Caco-2 (cell line): ENCODE data around the gene A2ML1. TPM values are rescaled to one million over a fixed set of nuclear protein-coding genes. Genes with fewer than 3 reads are reported as not detected.

Source experiments
- BruUV-seq: library from RNA; stranded (reverse); fragments of 400-500 nt; replicated peaks from 2 replicates; lab custom pipeline; 2021; lab: Mats Ljungman, UMichigan
- CTCF ChIA-PET: fragments of 300-600 bp; sonication (Branson Sonifier 250); formaldehyde crosslinking; loops from one replicate; lab custom pipeline; 2022; ENCODE audit warnings: antibody characterized with exemption; lab: Charles Lee
- POLR2A ChIA-PET: fragments of 300-600 bp; sonication (Branson Sonifier 250); formaldehyde crosslinking; loops from one replicate; lab custom pipeline; 2022; ENCODE audit warnings: antibody characterized with exemption; lab: Charles Lee
- DNase-seq, 2 experiments: peaks; one replicate each; pipeline versions ENCODE4 v3.0.0 to v3.0.0-alpha.2; 2020 to 2022
- H3K27me3 ChIP-seq: replicated peaks from 2 replicates; pipeline ENCODE4 v1.6.0; 2011; ENCODE audit warnings: low read length; ENCODE audit not compliant: control insufficient read depth, insufficient read depth
- H3K36me3 ChIP-seq: 2 replicates; pipeline ENCODE4 v1.5.1; 2011; ENCODE audit warnings: low read length; ENCODE audit not compliant: control insufficient read depth, insufficient read depth
- H3K4me1 ChIP-seq: fragments of 250-450 bp; sonication (Bioruptor Pico); 2 replicates; pipeline ENCODE4 v1.5.1; 2020; ENCODE audit warnings: mild to moderate bottlenecking
- H3K4me3 ChIP-seq: 2 replicates; pipeline ENCODE4 v1.5.1; 2011; ENCODE audit warnings: low read depth, mild to moderate bottlenecking, control low read depth, low read length
- H3K9me3 ChIP-seq: fragments of 250-450 bp; sonication (Bioruptor Pico); 2 replicates; pipeline ENCODE4 v1.5.1; 2020; ENCODE audit warnings: mild to moderate bottlenecking, moderate library complexity
- H3K27ac Mint-ChIP-seq: one replicate; pipeline ENCODE4 v1.8.0; 2022; ENCODE audit warnings: mixed read lengths; ENCODE audit not compliant: unreplicated experiment
- H3K27me3 Mint-ChIP-seq: one replicate; pipeline ENCODE4 v1.8.0; 2022; ENCODE audit warnings: mixed read lengths; ENCODE audit not compliant: insufficient read depth, unreplicated experiment
- H3K36me3 Mint-ChIP-seq: one replicate; pipeline ENCODE4 v1.8.0; 2022; ENCODE audit warnings: mild to moderate bottlenecking, mixed read lengths; ENCODE audit not compliant: insufficient read depth, unreplicated experiment
- H3K4me1 Mint-ChIP-seq: one replicate; pipeline ENCODE4 v1.8.0; 2022; ENCODE audit warnings: low read depth, mixed read lengths; ENCODE audit not compliant: unreplicated experiment
- H3K4me3 Mint-ChIP-seq: one replicate; pipeline ENCODE4 v1.8.0; 2022; ENCODE audit warnings: mild to moderate bottlenecking, moderate library complexity, mixed read lengths; ENCODE audit not compliant: unreplicated experiment
- H3K9me3 Mint-ChIP-seq: one replicate; pipeline ENCODE4 v1.8.0; 2022; ENCODE audit warnings: mixed read lengths; ENCODE audit not compliant: unreplicated experiment
- CTCF ChIP-seq, 2 experiments: fragments of 200-600 bp in 1 of 2; IDR thresholded peaks; 1 replicate in 1 of 2; 2 replicates in 1 of 2; pipeline versions ENCODE4 v1.5.1 to v1.8.0; 2011 to 2022; ENCODE audit warnings: antibody characterized with exemption in 1 of 2, control low read depth in 1 of 2, inconsistent platforms in 1 of 2, low read depth in 1 of 2, low read length in 1 of 2, mild to moderate bottlenecking in 1 of 2, moderate library complexity in 1 of 2; ENCODE audit not compliant: insufficient read depth in 1 of 2, severe bottlenecking in 1 of 2, unreplicated experiment in 1 of 2
- intact Hi-C: fragments of 100-400 bp; cut with micrococcal nuclease; formaldehyde crosslinking; loops from one replicate; pipeline ENCODE4 v1.10.0; 2022; ENCODE audit not compliant: unreplicated experiment
- total RNA-seq: library from RNA; stranded (reverse); gene quantifications from 2 replicates; pipeline ENCODE4 v1.2.3, GENCODE V29; 2022

A2ML1 gene
- total RNA-seq, 1 experiment from 2014 or later = not detected

- peak; percentile 79 to 81 for DNase-seq
- Histone ChIP-seq H3K4me3 (peak overlapping the region; percentile 49), H3K27me3 (no peaks in the 10 kb centered on the region), H3K9me3 (no peaks in the 10 kb centered on the region), H3K36me3 (no peaks in the 10 kb centered on the region), H3K4me1 (peaks cover 25% of the 10 kb centered on the region)
- intact Hi-C loops = loop anchor here (1.0 to 2.0 kb wide), 2 partner anchors 34 to 124 kb away; partner anchors contain the start of gene M6PR
- Mint-ChIP-seq H3K9me3 (no peaks in the 10 kb centered on the region), H3K4me1 (peaks cover 15% of the 10 kb centered on the region), H3K36me3 (peaks cover 6% of the 10 kb centered on the region), H3K4me3 (no peak overlapping the region), H3K27ac (no peak overlapping the region), H3K27me3 (no peaks in the 10 kb centered on the region)
- TF ChIP-seq CTCF (IDR thresholded peaks at IDR 0.05; ENCODE audit: insufficient read depth in 1 of 2, low read depth in 1 of 2, low read length in 1 of 2, severe bottlenecking in 1 of 2, unreplicated experiment in 1 of 2) = no peak
- ChIA-PET POLR2A (interaction anchor here (1.8 kb wide), 1 partner anchor 35 kb away, joined by 17 read pairs; the partner anchor contains the start of gene M6PR), CTCF (interaction anchor here (0.8 to 2.1 kb wide), 4 partner anchors 24 to 258 kb away, joined by 4 to 17 read pairs (median 8); partner anchors contain the start of gene M6PR)
- BruUV-seq = no TSS peak
Observed at GRCh38 chr12:8914716-8915526, 92.5 kb downstream of the A2ML1 start.

GRCh38 chr12:8916154-8916553, 93.7 kb downstream of the A2ML1 start:
- no TSS peak for BruUV-seq
- intact Hi-C loops = no loop called here
- no peaks in the 10 kb centered on the region for H3K36me3 ChIP-seq
- TF ChIP-seq CTCF (IDR thresholded peaks at IDR 0.05; ENCODE audit: insufficient read depth in 1 of 2, low read depth in 1 of 2, low read length in 1 of 2, severe bottlenecking in 1 of 2, unreplicated experiment in 1 of 2) = no peak
- no peaks in the 10 kb centered on the region for H3K27me3 ChIP-seq
- no peak for DNase-seq
- Mint-ChIP-seq H3K9me3 (no peaks in the 10 kb centered on the region), H3K36me3 (peaks cover 6% of the 10 kb centered on the region), H3K27me3 (no peaks in the 10 kb centered on the region), H3K4me1 (peaks cover 15% of the 10 kb centered on the region), H3K4me3 (no peak overlapping the region), H3K27ac (no peak overlapping the region)
- no peak overlapping the region for H3K4me3 ChIP-seq
- ChIA-PET POLR2A (no interaction called here), CTCF (no interaction called here)
- no peaks in the 10 kb centered on the region for H3K9me3 ChIP-seq
- peaks cover 25% of the 10 kb centered on the region for H3K4me1 ChIP-seq

GRCh38 chr12:8917031-8917430, 94.6 kb downstream of the A2ML1 start:
- Mint-ChIP-seq H3K27ac (no peak overlapping the region), H3K36me3 (peaks cover 6% of the 10 kb centered on the region), H3K4me3 (no peak overlapping the region), H3K9me3 (no peaks in the 10 kb centered on the region), H3K4me1 (peaks cover 15% of the 10 kb centered on the region), H3K27me3 (no peaks in the 10 kb centered on the region)
- Histone ChIP-seq H3K36me3 (no peaks in the 10 kb centered on the region), H3K4me1 (peaks cover 25% of the 10 kb centered on the region), H3K9me3 (no peaks in the 10 kb centered on the region), H3K4me3 (no peak overlapping the region), H3K27me3 (no peaks in the 10 kb centered on the region)
- no peak for TF ChIP-seq CTCF (IDR thresholded peaks at IDR 0.05; ENCODE audit: insufficient read depth in 1 of 2, low read depth in 1 of 2, low read length in 1 of 2, severe bottlenecking in 1 of 2, unreplicated experiment in 1 of 2)
- no peak for DNase-seq
- BruUV-seq = no TSS peak
- intact Hi-C loops = no loop called here
- CTCF ChIA-PET = no interaction called here
- POLR2A ChIA-PET = no interaction called here
